Trophoblast cell (in vitro differentiated cells and primary cell): ENCODE data around the gene MYL11.
A peak's percentile ranks its signal among the peaks of the same experiment; 100 is the strongest.

ENCODE experiments used
- DNase-seq, 2 donors: peaks; one replicate each; pipeline ENCODE4 v3.0.0-alpha.2; 2016
- H2AFZ ChIP-seq: 2 replicates; pipeline ENCODE4 v1.6.1; 2013; ENCODE audit warnings: low read length, moderate library complexity, mild to moderate bottlenecking; ENCODE audit not compliant: insufficient read depth, poor library complexity
- H2AK5ac ChIP-seq: 2 replicates; pipeline ENCODE4 v1.6.1; 2013; ENCODE audit warnings: mild to moderate bottlenecking, low read length
- H2BK120ac ChIP-seq: 2 replicates; pipeline ENCODE4 v1.6.1; 2013; ENCODE audit warnings: low read length, mild to moderate bottlenecking, moderate library complexity; ENCODE audit not compliant: insufficient read depth, poor library complexity
- H2BK12ac ChIP-seq: 2 replicates; pipeline ENCODE4 v1.6.1; 2013; ENCODE audit warnings: mild to moderate bottlenecking, low read length, moderate library complexity
- H2BK5ac ChIP-seq: 2 replicates; pipeline ENCODE4 v1.6.1; 2013; ENCODE audit warnings: low read length, low read depth, moderate library complexity, mild to moderate bottlenecking; ENCODE audit not compliant: poor library complexity
- H3K14ac ChIP-seq: 2 replicates; pipeline ENCODE4 v1.6.1; 2013; ENCODE audit warnings: mild to moderate bottlenecking, low read length
- H3K18ac ChIP-seq: 2 replicates; pipeline ENCODE4 v1.6.1; 2013; ENCODE audit warnings: mild to moderate bottlenecking, low read length
- H3K23ac ChIP-seq: 2 replicates; pipeline ENCODE4 v1.6.1; 2013; ENCODE audit warnings: low read length
- H3K27ac ChIP-seq: 2 replicates; pipeline ENCODE4 v1.5.1; 2013; ENCODE audit warnings: low read depth, mild to moderate bottlenecking, inconsistent platforms, low read length, moderate library complexity
- H3K27me3 ChIP-seq: 2 replicates; pipeline ENCODE4 v1.6.1; 2013; ENCODE audit warnings: inconsistent platforms, mild to moderate bottlenecking, low read length, moderate library complexity; ENCODE audit not compliant: insufficient read depth
- H3K36me3 ChIP-seq, 2 experiments: 1 replicate in 1 of 2; 2 replicates in 1 of 2; pipeline ENCODE4 v1.6.1; 2013; ENCODE audit warnings: low read length in 2 of 2, mild to moderate bottlenecking in 2 of 2, moderate library complexity in 1 of 2; ENCODE audit not compliant: insufficient read depth in 2 of 2, control insufficient read depth in 1 of 2
- H3K4ac ChIP-seq: 2 replicates; pipeline ENCODE4 v1.6.1; 2013; ENCODE audit warnings: low read depth, mild to moderate bottlenecking, low read length, moderate library complexity
- H3K4me1 ChIP-seq, 2 experiments: 1 replicate in 1 of 2; 2 replicates in 1 of 2; pipeline ENCODE4 v1.6.1; 2013; ENCODE audit warnings: low read length in 2 of 2, mild to moderate bottlenecking in 2 of 2, moderate library complexity in 1 of 2; ENCODE audit not compliant: insufficient read depth in 2 of 2, control insufficient read depth in 1 of 2
- H3K4me2 ChIP-seq: 2 replicates; pipeline ENCODE4 v1.6.1; 2013; ENCODE audit warnings: inconsistent platforms, mild to moderate bottlenecking, low read length, moderate library complexity
- H3K4me3 ChIP-seq: 2 replicates; pipeline ENCODE4 v1.5.1; 2013; ENCODE audit warnings: mild to moderate bottlenecking, low read depth, low read length, inconsistent platforms
- H3K79me1 ChIP-seq: one replicate; pipeline ENCODE4 v1.6.1; 2013; ENCODE audit warnings: low read length
- H3K79me2 ChIP-seq: 2 replicates; pipeline ENCODE4 v1.6.1; 2013; ENCODE audit warnings: low read length, mild to moderate bottlenecking; ENCODE audit not compliant: control insufficient read depth, insufficient read depth, poor library complexity
- H3K9ac ChIP-seq: 2 replicates; pipeline ENCODE4 v1.6.1; 2013; ENCODE audit warnings: mild to moderate bottlenecking, low read length
- H3K9me3 ChIP-seq: 2 replicates; pipeline ENCODE4 v1.6.1; 2013; ENCODE audit warnings: low read depth, mild to moderate bottlenecking, control low read depth, inconsistent platforms, low read length; ENCODE audit not compliant: insufficient read depth
- H4K12ac ChIP-seq: 2 replicates; pipeline ENCODE4 v1.6.1; 2013; ENCODE audit warnings: low read depth, mild to moderate bottlenecking, low read length, moderate library complexity
- H4K8ac ChIP-seq: 2 replicates; pipeline ENCODE4 v1.6.1; 2013; ENCODE audit warnings: low read depth, mild to moderate bottlenecking, low read length, moderate library complexity
- H4K91ac ChIP-seq: one replicate; pipeline ENCODE4 v1.6.1; 2013; ENCODE audit warnings: low read depth, mild to moderate bottlenecking, low read length, moderate library complexity
- WGBS: extraction: QIAGEN DNeasy Blood & Tissue Kit; methylation state at CpG from one replicate; pipeline ENCODE4 v1.1.7; 2013; ENCODE audit warnings: missing lambda C conversion rate; ENCODE audit not compliant: insufficient read length, insufficient coverage; ENCODE audit errors: extremely low coverage; 5-methylcytosine and 5-hydroxymethylcytosine counted together

Gene MYL11

DNA sequence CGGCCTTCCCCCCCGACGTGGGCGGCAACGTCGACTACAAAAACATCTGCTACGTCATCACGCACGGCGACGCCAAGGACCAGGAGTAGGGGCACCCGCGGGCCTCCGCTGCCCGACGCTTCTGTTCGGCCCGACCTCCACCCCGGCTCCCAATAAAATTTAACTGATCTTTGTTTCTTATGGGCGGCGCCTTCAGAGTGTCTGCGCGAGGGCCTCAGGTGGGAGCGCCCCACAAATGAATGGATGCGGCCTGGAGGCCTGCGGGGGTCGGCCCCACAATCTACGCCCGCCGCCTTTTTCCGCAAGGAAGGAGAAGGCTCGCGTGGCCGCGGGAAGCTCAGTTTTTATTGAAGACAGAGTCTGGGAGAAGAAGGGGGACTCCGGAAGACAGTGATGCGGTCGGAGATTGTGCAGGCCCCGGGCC, 3.2 kb downstream of the MYL11 start:
- Histone ChIP-seq H3K18ac (peak overlapping the region; percentile 95), H4K12ac (peak overlapping the region; percentile 95), H3K9ac (peak overlapping the region; percentile 55), H2BK12ac (no peak overlapping the region), H3K27ac (peak overlapping the region; percentile 99), H3K4me2 (peak overlapping the region; percentile 75), H3K23ac (no peak overlapping the region), H4K8ac (peak overlapping the region; percentile 96), H3K79me1 (peaks cover 18% of the 10 kb centered on the region), H3K4ac (peak overlapping the region; percentile 85), H3K4me3 (peak overlapping the region; percentile 33), H3K27me3 (no peaks in the 10 kb centered on the region), H3K36me3 (peaks cover 0 to 3% of the 10 kb centered on the region in 2 experiments), H3K9me3 (no peaks in the 10 kb centered on the region), H2AK5ac (peak overlapping the region; percentile 57), H2BK120ac (peak overlapping the region; percentile 92), H2BK5ac (peak overlapping the region; percentile 96), H3K4me1 (peaks cover 24 to 29% of the 10 kb centered on the region in 2 experiments), H2AFZ (peak overlapping the region; percentile 77), H3K14ac (peak overlapping the region; percentile 92), H3K79me2 (peaks cover 12% of the 10 kb centered on the region), H4K91ac (peak overlapping the region; percentile 96)
- peak; percentile 76 to 86 for DNase-seq
- no CpG with 5 or more reads among the region's 39 CpGs for WGBS

- H2BK5ac ChIP-seq: peak overlapping the region; percentile 56
- peak overlapping the region; percentile 92 for H4K91ac ChIP-seq
- H3K79me1 ChIP-seq: peaks cover 18% of the 10 kb centered on the region
- H3K27ac ChIP-seq: peak overlapping the region; percentile 99
- H3K9ac ChIP-seq: peak overlapping the region; percentile 91
- H4K12ac ChIP-seq: peak overlapping the region; percentile 95
- H3K27me3 ChIP-seq: no peaks in the 10 kb centered on the region
- peaks cover 0 to 3% of the 10 kb centered on the region in 2 experiments for H3K36me3 ChIP-seq
- H3K9me3 ChIP-seq: no peaks in the 10 kb centered on the region
- H3K23ac ChIP-seq: no peak overlapping the region
- WGBS: no CpG with 5 or more reads among the region's 67 CpGs
- peak; percentile 98 to 99 for DNase-seq
- H3K4me3 ChIP-seq: peak overlapping the region; percentile 78
- H2BK12ac ChIP-seq: peak overlapping the region; percentile 16
- H2BK120ac ChIP-seq: peak overlapping the region; percentile 69
- H2AK5ac ChIP-seq: peak overlapping the region; percentile 56
- peak overlapping the region; percentile 90 for H3K4me2 ChIP-seq
- peak overlapping the region; percentile 61 for H2AFZ ChIP-seq
- H3K79me2 ChIP-seq: peaks cover 12% of the 10 kb centered on the region
- H3K4ac ChIP-seq: peak overlapping the region; percentile 13
- peak overlapping the region; percentile 86 for H4K8ac ChIP-seq
- H3K14ac ChIP-seq: peak overlapping the region; percentile 76
- peaks cover 24 to 29% of the 10 kb centered on the region in 2 experiments for H3K4me1 ChIP-seq
- H3K18ac ChIP-seq: peak overlapping the region; percentile 92
These were observed 3.9 kb downstream of the MYL11 start for GRCh38 chr16:30378236-30379157.

DNA sequence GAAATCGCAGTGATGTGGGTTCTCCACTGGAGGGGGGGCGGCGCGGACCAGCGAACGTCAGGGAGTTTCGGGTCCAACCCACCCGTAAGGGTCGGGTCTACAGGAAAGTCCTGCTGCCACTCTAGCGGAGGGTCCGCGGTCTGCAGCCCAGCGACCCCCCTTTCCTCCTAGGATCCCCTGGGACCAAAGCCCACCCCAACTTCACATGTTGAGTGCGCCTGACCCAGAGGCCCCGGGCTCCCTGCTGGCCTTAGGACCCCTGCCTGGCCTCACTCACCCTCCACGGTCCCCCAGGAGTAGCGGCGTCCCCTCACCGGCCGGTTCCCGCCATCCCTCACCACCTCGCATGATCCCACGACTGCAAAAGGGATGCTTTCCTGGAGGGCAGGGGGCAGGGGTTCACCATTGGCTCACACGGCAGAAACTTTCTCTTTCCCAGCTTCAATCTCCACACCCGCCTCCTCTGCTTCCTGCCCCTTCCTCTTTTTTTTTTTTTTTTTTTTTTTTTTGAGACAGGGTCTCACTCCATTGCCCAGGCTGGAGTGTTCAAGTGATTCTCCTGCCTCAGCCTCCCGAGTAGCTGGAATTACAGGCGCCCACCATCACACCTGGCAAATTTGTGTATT, 4.7 kb downstream of the MYL11 start:
- peak overlapping the region; percentile 51 for H3K9ac ChIP-seq
- peak overlapping the region; percentile 4 for H4K12ac ChIP-seq
- peak overlapping the region; percentile 9 for H2AFZ ChIP-seq
- H2BK12ac ChIP-seq: no peak overlapping the region
- H3K27ac ChIP-seq: peak overlapping the region; percentile 28
- H4K91ac ChIP-seq: peak overlapping the region; percentile 56
- H3K9me3 ChIP-seq: no peaks in the 10 kb centered on the region
- no peak for DNase-seq
- peak overlapping the region; percentile 78 for H3K4me3 ChIP-seq
- peak overlapping the region; percentile 34 for H3K18ac ChIP-seq
- no peaks in the 10 kb centered on the region for H3K27me3 ChIP-seq
- H3K79me2 ChIP-seq: peaks cover 12% of the 10 kb centered on the region
- H3K4me2 ChIP-seq: peak overlapping the region; percentile 90
- peak overlapping the region; percentile 71 for H3K14ac ChIP-seq
- peak overlapping the region; percentile 18 for H2BK120ac ChIP-seq
- peaks cover 24 to 29% of the 10 kb centered on the region in 2 experiments for H3K4me1 ChIP-seq
- peaks cover 0 to 3% of the 10 kb centered on the region in 2 experiments for H3K36me3 ChIP-seq
- H3K23ac ChIP-seq: no peak overlapping the region
- H2BK5ac ChIP-seq: peak overlapping the region; percentile 1
- no peak overlapping the region for H2AK5ac ChIP-seq
- peaks cover 18% of the 10 kb centered on the region for H3K79me1 ChIP-seq
- no CpG with 5 or more reads among the region's 27 CpGs for WGBS
- peak overlapping the region; percentile 8 for H4K8ac ChIP-seq
- H3K4ac ChIP-seq: peak overlapping the region; percentile 2

DNA sequence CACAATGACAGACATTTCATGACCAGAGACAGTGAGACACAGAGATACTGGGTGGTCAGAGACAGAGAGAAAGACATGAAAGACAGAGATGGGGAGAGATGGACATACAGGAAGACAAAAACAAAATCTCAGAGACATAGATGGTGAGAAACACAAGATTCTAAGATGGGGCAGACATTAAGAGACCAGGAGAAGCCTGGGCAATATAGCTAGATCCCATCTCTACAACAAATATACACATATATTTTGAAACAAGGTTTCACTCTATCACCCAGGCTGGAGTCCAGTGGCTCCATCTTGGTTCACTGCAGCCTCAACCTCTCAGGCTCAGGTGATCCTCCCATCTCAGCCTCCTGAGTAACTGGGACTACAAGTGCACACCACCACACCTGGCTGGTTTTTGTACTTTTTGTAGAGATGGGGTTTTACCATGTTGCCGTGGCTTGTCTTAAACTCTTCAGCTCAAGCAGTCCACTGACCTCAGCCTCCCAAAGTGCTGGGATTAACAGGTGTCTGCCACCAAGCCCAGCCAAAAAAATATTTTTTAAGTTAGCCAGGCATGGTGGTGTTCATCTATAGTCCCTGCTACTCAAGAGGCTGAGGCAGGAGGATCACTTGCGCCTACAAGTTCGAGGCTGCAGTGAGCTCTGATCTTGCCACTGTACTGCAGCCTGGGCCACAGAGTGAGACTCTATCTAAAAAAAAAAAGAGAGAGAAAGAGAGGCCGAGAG, 5.6 kb downstream of the MYL11 start:
- Histone ChIP-seq H2BK12ac (no peak overlapping the region), H4K12ac (no peak overlapping the region), H2AFZ (no peak overlapping the region), H3K4me1 (peaks cover 24 to 29% of the 10 kb centered on the region in 2 experiments), H3K36me3 (peaks cover 0 to 3% of the 10 kb centered on the region in 2 experiments), H3K27me3 (no peaks in the 10 kb centered on the region), H2BK5ac (no peak overlapping the region), H3K27ac (no peak overlapping the region), H3K18ac (no peak overlapping the region), H3K79me2 (peaks cover 12% of the 10 kb centered on the region), H2BK120ac (no peak overlapping the region), H3K79me1 (peaks cover 18% of the 10 kb centered on the region), H3K4me3 (no peak overlapping the region), H3K9me3 (no peaks in the 10 kb centered on the region), H3K4ac (no peak overlapping the region), H3K9ac (no peak overlapping the region), H3K14ac (no peak overlapping the region), H4K91ac (no peak overlapping the region), H4K8ac (no peak overlapping the region), H3K4me2 (no peak overlapping the region), H2AK5ac (no peak overlapping the region), H3K23ac (no peak overlapping the region)
- DNase-seq: no peak
- WGBS: no CpG with 5 or more reads among the region's 4 CpGs
